Ovary (tissue), 10 donors: ENCODE measurements around the gene ANOS1. TPM values are rescaled to one million over a fixed set of nuclear protein-coding genes. Genes with fewer than 3 reads are reported as not detected.
"Not testable (repeated sequence)": the region's sequence is repeated elsewhere in the genome, so short reads cannot be mapped to it uniquely, and the experiment has no call there.

Experiments used
- DNase-seq, 5 donors: peaks; one replicate each; pipeline ENCODE4 v3.0.0-alpha.2; 2019 to 2020
- H3K27ac ChIP-seq, 2 donors: fragments of 200-600 bp; one replicate each; pipeline versions ENCODE4 v1.5.1 to v1.8.0; 2019 to 2022
- H3K27me3 ChIP-seq: fragments of 200-600 bp; one replicate; pipeline ENCODE4 v1.8.0; 2022
- H3K36me3 ChIP-seq: fragments of 200-600 bp; sonication (generic); one replicate; pipeline ENCODE4 v1.5.1; 2019
- H3K4me1 ChIP-seq: one replicate; pipeline ENCODE4 v1.8.1; 2013; ENCODE audit warnings: mild to moderate bottlenecking, moderate library complexity; ENCODE audit not compliant: insufficient read depth
- H3K4me3 ChIP-seq: fragments of 200-600 bp; sonication (generic); one replicate; pipeline ENCODE4 v1.5.1; 2017
- H3K9me3 ChIP-seq, 2 donors: fragments of 200-600 bp in 1 of 2; sonication (generic) in 1 of 2; one replicate each; pipeline versions ENCODE4 v1.5.1 to v1.8.1; 2013 to 2019; ENCODE audit warnings: mild to moderate bottlenecking in 1 of 2, moderate library complexity in 1 of 2
- CTCF ChIP-seq, 3 donors: fragments of 450-650 bp in 2 of 3; fragments of 200-600 bp in 1 of 3; IDR thresholded peaks; one replicate each; pipeline versions ENCODE4 v1.5.1 to v1.8.0; 2016 to 2022; ENCODE audit warnings: antibody characterized with exemption in 3 of 3, mild to moderate bottlenecking in 1 of 3
- EP300 ChIP-seq: sonication (generic); formaldehyde crosslinking; IDR thresholded peaks from one replicate; pipeline ENCODE4 v1.6.1; 2017; ENCODE audit warnings: antibody characterized with exemption
- POLR2A ChIP-seq: fragments of 450-650 bp; IDR thresholded peaks from one replicate; pipeline ENCODE4 v1.6.1; 2017; ENCODE audit warnings: antibody characterized with exemption, mild to moderate bottlenecking, moderate library complexity
- WGBS, 3 donors: extraction: QIAGEN DNeasy Blood & Tissue Kit in 1 of 3; methylation state at CpG; one replicate each; pipeline versions ENCODE4 v1.1.5 to v1.1.7; 2013 to 2017; 5-methylcytosine and 5-hydroxymethylcytosine counted together
- intact Hi-C, 4 donors: fragments of 100-400 bp; cut with DNase I; formaldehyde crosslinking; loops; one replicate each; pipeline versions ENCODE4 v1.11.0 to v1.15.1; 2022 to 2023
- long read RNA-seq, 3 donors: library from polyadenylated mRNA in 2 of 3; unstranded in 2 of 3; transcript quantifications; one replicate each; pipeline ENCODE4 v2.0.0 and lab custom pipeline, GENCODE V29; 2021 to 2026
- polyA plus RNA-seq, 2 donors: library from polyadenylated mRNA; stranded (reverse); fragments of 200-250 nt in 1 of 2; fragments of 350-450 nt in 1 of 2; fragmentation: Illumina TruSeq in 1 of 2; extraction: RNeasy Lipid Tissue Mini Kit (QIAGEN cat#74804) in 1 of 2; gene quantifications; one replicate each; pipeline ENCODE4 v1.2.3, GENCODE V29; 2013 to 2014
- total RNA-seq, 7 donors: library from RNA; depleted of rRNA in 2 of 7; stranded (reverse); fragments of >200 nt in 2 of 7; fragmentation: NEBNext Ultra II Directional in 3 of 7; extraction: Animal tissue kit (Norgen Biotek cat#: 25700) in 3 of 7; gene quantifications; one replicate each; pipeline versions ENCODE4 v1.1.0 to v1.2.4, GENCODE V29; 2016 to 2023
- donor health status: DM: no; HTN: no; CAD: no; lungs with moderate emphysema.
- donor health status: DM: no; HTN: no; CAD: no.
- donor health status: Bipolar disorder and iron deficiency.
- donor health status: DM: yes; HTN: yes; CAD: no.
- donor health status: DM: no; HTN: no; CAD: no.
- donor health status: DM: yes; HTN: yes; CAD: no.

The ANOS1 gene
- total RNA-seq (1 to 10 TPM in 2 of 7 donors, under 1 TPM in 4, not detected in 1; 0.13 to 5.2 (median 0.85) TPM), polyA plus RNA-seq (1 to 10 TPM in 1 of 2 donors, under 1 TPM in 1; 0.51 to 6.2 TPM)
- long read RNA-seq, donor 1: 0 reads
- long read RNA-seq, donor 2, full-length matches to known transcripts: 1 of 7 reads
- long read RNA-seq, donor 2, partial matches to known transcripts: 6 of 7 reads
- long read RNA-seq, donor 2, other reads (novel, unspliced or antisense): 0 of 7 reads
- long read RNA-seq, donor 3, full-length matches to known transcripts: 1 of 2 reads
- long read RNA-seq, donor 3, partial matches to known transcripts: 1 of 2 reads
- long read RNA-seq, donor 3, other reads (novel, unspliced or antisense): 0 of 2 reads

GRCh38 chrX:8731559-8732395, at the start of gene ANOS1:
Gene ANOS1, minus strand, starts transcription at chrX:8732137. Its CDS starts 101 bp downstream, at chrX:8732036.
- H3K36me3 ChIP-seq: no peaks in the 10 kb centered on the region
- 1% methylated on average over 54 to 88 of the region's 88 CpGs for WGBS, 3 donors
- no peaks in the 10 kb centered on the region for H3K27me3 ChIP-seq
- no peaks in the 10 kb centered on the region for H3K9me3 ChIP-seq
- peak within 1 kb of the TSS; percentile 16 for H3K4me3 ChIP-seq
- peaks cover 2% of the 10 kb centered on the region for H3K4me1 ChIP-seq
- TF ChIP-seq POLR2A (no peak), EP300 (no peak), CTCF (IDR thresholded peaks at IDR 0.05) (no peak)
- no peak within 1 kb of the TSS for H3K27ac ChIP-seq
- intact Hi-C loops: loop anchor here in 2 of 4 donors (10.0 kb wide), 1 partner anchor 737 kb away; no protein-coding TSS in a partner anchor
- peak in 3 of 5 donors; percentile 20 to 62 (median 35) for DNase-seq

GRCh38 chrX:8773117-8773516, 41.2 kb upstream of the ANOS1 start:
- H3K4me3 ChIP-seq: no peak overlapping the region
- H3K27ac ChIP-seq: no peak overlapping the region
- TF ChIP-seq CTCF (IDR thresholded peaks at IDR 0.05) (no peak), EP300 (no peak), POLR2A (no peak)
- no peak for DNase-seq
- 64 to 78% (median 69%) methylated on average over 5 of the region's 5 CpGs for WGBS, 3 donors
- H3K4me1 ChIP-seq: no peaks in the 10 kb centered on the region
- no peaks in the 10 kb centered on the region for H3K9me3 ChIP-seq
- intact Hi-C loops: no loop called here
- no peaks in the 10 kb centered on the region for H3K36me3 ChIP-seq
- no peaks in the 10 kb centered on the region for H3K27me3 ChIP-seq

- no peak overlapping the region for H3K27ac ChIP-seq
- no peaks in the 10 kb centered on the region for H3K36me3 ChIP-seq
- H3K4me3 ChIP-seq: no peak overlapping the region
- no peak for DNase-seq
- intact Hi-C loops: no loop called here
- no peaks in the 10 kb centered on the region for H3K9me3 ChIP-seq
- 66 to 82% (median 78%) methylated on average over 2 of the region's 2 CpGs for WGBS, 3 donors
- no peaks in the 10 kb centered on the region for H3K4me1 ChIP-seq
- H3K27me3 ChIP-seq: no peaks in the 10 kb centered on the region
- TF ChIP-seq EP300: no peak
- no peak for TF ChIP-seq POLR2A
Observed at GRCh38 chrX:8760021-8760420, 28.1 kb upstream of the ANOS1 start.

GRCh38 chrX:8758706-8759105, 26.8 kb upstream of the ANOS1 start:
- DNase-seq, H3K4me1 ChIP-seq, H3K36me3 ChIP-seq, H3K27me3 ChIP-seq, H3K4me3 ChIP-seq, H3K27ac ChIP-seq, H3K9me3 ChIP-seq, intact Hi-C loops: not testable (repeated sequence)
- 30 to 43% (median 38%) methylated on average over 5 of the region's 5 CpGs for WGBS, 3 donors

GRCh38 chrX:8757609-8758389, 25.9 kb upstream of the ANOS1 start:
- H3K4me1 ChIP-seq, H3K9me3 ChIP-seq, intact Hi-C loops, DNase-seq, H3K36me3 ChIP-seq, H3K27me3 ChIP-seq, H3K27ac ChIP-seq, H3K4me3 ChIP-seq: not testable (repeated sequence)
- 74 to 86% (median 78%) methylated on average over 7 of the region's 7 CpGs for WGBS, 3 donors
